ENCODE results near the gene EHMT1. TPM values are rescaled to one million over a fixed set of nuclear protein-coding genes. Genes with fewer than 3 reads are reported as not detected.
A peak's percentile ranks its signal among the peaks of the same experiment; 100 is the strongest.

The EHMT1 gene
- total and polyA plus RNA-seq, 9 of the 15 experiments (the other 6 are each of a cell fraction or from before 2014, with no cell fraction given), result 2.2 to 76.0 (median 36.4) TPM

DNA sequence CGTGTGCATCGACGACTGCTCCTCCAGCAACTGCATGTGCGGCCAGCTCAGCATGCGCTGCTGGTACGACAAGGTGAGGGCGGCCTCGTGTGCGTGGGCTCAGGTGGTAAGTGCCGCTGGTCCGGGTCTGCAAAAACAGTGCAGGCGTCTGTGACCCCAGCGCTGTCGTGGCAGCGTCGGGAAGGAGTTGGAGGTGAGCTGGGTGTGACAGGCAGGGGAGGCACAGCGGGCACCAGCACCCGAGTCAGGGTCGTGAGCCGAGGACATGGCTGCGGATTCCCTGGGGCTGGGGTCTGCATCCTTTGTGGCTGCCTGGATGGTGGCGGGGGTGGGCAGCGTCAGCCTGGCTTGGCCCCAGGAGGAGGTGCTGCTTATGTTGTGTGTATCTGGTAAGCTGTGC lies 195.6 kb downstream of the EHMT1 start:
- CTCF ChIA-PET (ENCODE audit: low intra/inter-chr PET ratio), result no interaction called here
- Histone ChIP-seq H3K9me1 (ENCODE audit: control insufficient read depth, insufficient read depth, low read length) (no peaks in the 10 kb centered on the region), H3K9me3 (replicated peaks; ENCODE audit: control insufficient read depth, insufficient read depth, low read depth, low read length) (peaks cover 7% of the 10 kb centered on the region; the same call in 1 of the 2 replicates), H3K79me2 (ENCODE audit: control insufficient read depth, insufficient read depth, low read length) (no peaks in the 10 kb centered on the region), H3K4me3 (no peak overlapping the region), H3K9ac (ENCODE audit: insufficient read depth in 1 of 2, low read depth in 2 of 2, low read length in 2 of 2) (no peak overlapping the region), H3K4me2 (ENCODE audit: insufficient read depth, low read length) (no peak overlapping the region), H2AFZ (ENCODE audit: low read depth, low read length) (no peak overlapping the region), H3K4me1 (replicated peaks in 1 of 2; ENCODE audit: control insufficient read depth in 2 of 2, insufficient read depth in 2 of 2, low read length in 2 of 2) (peaks cover 0 to 8% of the 10 kb centered on the region in 2 experiments; a peak in 2 of 5 replicates), H3K27me3 (ENCODE audit: control insufficient read depth in 2 of 2, insufficient read depth in 2 of 2, low read length in 2 of 2) (no peaks in the 10 kb centered on the region), H3K36me3 (ENCODE audit: control insufficient read depth, insufficient read depth, low read length) (peaks cover 68% of the 10 kb centered on the region), H3K27ac (ENCODE audit: extremely low read depth, low read depth, low read length) (no peak overlapping the region), H4K20me1 (replicated peaks; ENCODE audit: control insufficient read depth, insufficient read depth, low read length) (no peaks in the 10 kb centered on the region)
- FAIRE-seq (no peak), ATAC-seq (no peak), DNase-seq (ENCODE audit: extremely low read depth in 1 of 4, low spot score in 3 of 4) (no peak)
- no TSS peak for BruUV-seq (replicated peaks)
- TF ChIP-seq SRSF7 (optimal IDR thresholded peaks at IDR 0.05; ENCODE audit: low read depth, low read length), result no peak
- TF ChIP-seq POLR2G (IDR thresholded peaks at IDR 0.05; ENCODE audit: low read depth, low read length), result peak; percentile 53
- no peak for TF ChIP-seq DACH1 (IDR thresholded peaks at IDR 0.05; ENCODE audit: partially characterized antibody)
- TF ChIP-seq JUN (IDR thresholded peaks at IDR 0.05; ENCODE audit: borderline replicate concordance, low read depth, low read length), result no peak
- TF ChIP-seq JUN (CRISPR knock-in tag; IDR thresholded peaks at IDR 0.05; ENCODE audit: borderline replicate concordance), result no peak
- intact Hi-C loops (cut with micrococcal nuclease), result no loop called here
- WGBS (ENCODE audit: insufficient coverage, low coverage, missing lambda C conversion rate), result 97% methylated on average over 16 of the region's 23 CpGs
- in situ Hi-C loops (cut with MboI), result no loop called here
- POLR2A ChIA-PET, result no interaction called here

DNA sequence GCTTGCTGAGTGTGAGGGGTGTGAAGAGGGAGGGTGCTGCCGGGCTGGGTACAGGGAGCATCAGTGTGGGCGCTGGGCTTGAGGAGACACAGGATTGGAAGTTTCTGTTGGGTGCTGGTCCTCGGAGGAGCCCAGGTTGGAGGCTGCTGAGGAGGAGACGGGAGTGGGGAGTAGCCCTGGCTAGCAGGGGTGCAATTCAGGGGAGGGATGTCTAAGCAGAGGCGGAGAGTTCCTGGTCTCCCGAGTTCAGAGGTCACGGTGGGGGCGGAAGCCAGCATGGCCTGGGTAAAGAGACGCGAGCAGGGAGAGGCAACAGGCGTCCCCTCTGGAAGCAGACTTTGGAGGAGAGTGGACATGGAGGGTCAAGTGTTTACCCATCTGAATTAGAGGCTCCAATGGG lies 196.0 kb downstream of the EHMT1 start:
- Histone ChIP-seq H3K36me3 (ENCODE audit: control insufficient read depth, insufficient read depth, low read length) (peaks cover 68% of the 10 kb centered on the region), H3K4me1 (replicated peaks in 1 of 2; ENCODE audit: control insufficient read depth in 2 of 2, insufficient read depth in 2 of 2, low read length in 2 of 2) (peaks cover 0 to 8% of the 10 kb centered on the region in 2 experiments; a peak in 2 of 5 replicates), H3K27me3 (ENCODE audit: control insufficient read depth in 2 of 2, insufficient read depth in 2 of 2, low read length in 2 of 2) (no peaks in the 10 kb centered on the region), H3K4me2 (ENCODE audit: insufficient read depth, low read length) (no peak overlapping the region), H3K79me2 (ENCODE audit: control insufficient read depth, insufficient read depth, low read length) (no peaks in the 10 kb centered on the region), H3K9ac (ENCODE audit: insufficient read depth in 1 of 2, low read depth in 2 of 2, low read length in 2 of 2) (no peak overlapping the region), H3K9me1 (ENCODE audit: control insufficient read depth, insufficient read depth, low read length) (no peaks in the 10 kb centered on the region), H3K27ac (ENCODE audit: extremely low read depth, low read depth, low read length) (no peak overlapping the region), H3K9me3 (replicated peaks; ENCODE audit: control insufficient read depth, insufficient read depth, low read depth, low read length) (peaks cover 7% of the 10 kb centered on the region; the same call in 1 of the 2 replicates), H3K4me3 (no peak overlapping the region), H4K20me1 (replicated peaks; ENCODE audit: control insufficient read depth, insufficient read depth, low read length) (no peaks in the 10 kb centered on the region), H2AFZ (ENCODE audit: low read depth, low read length) (no peak overlapping the region)
- ATAC-seq, result no peak
- intact Hi-C loops (cut with micrococcal nuclease) (no loop called here), in situ Hi-C loops (cut with MboI) (no loop called here)
- BruUV-seq (replicated peaks), result no TSS peak
- WGBS (ENCODE audit: insufficient coverage, low coverage, missing lambda C conversion rate), result 96% methylated on average over 11 of the region's 11 CpGs
- ChIA-PET CTCF (ENCODE audit: low intra/inter-chr PET ratio) (no interaction called here), POLR2A (no interaction called here)
- DNase-seq (ENCODE audit: extremely low read depth in 1 of 4, low spot score in 3 of 4), result no peak
- TF ChIP-seq ZBTB17 (CRISPR knock-in tag; IDR thresholded peaks at IDR 0.05) (no peak), SAFB (IDR thresholded peaks at IDR 0.05; ENCODE audit: borderline replicate concordance, low read depth, low read length) (no peak), RFX7 (CRISPR knock-in tag; IDR thresholded peaks at IDR 0.05) (no peak), ZNF785 (CRISPR knock-in tag; IDR thresholded peaks at IDR 0.05) (no peak), ZNF274 (IDR thresholded peaks at IDR 0.05; ENCODE audit: borderline replicate concordance, low read depth, low read length) (no peak), MYBL2 (IDR thresholded peaks at IDR 0.05; ENCODE audit: low read depth) (no peak), MYBL2 (CRISPR knock-in tag; IDR thresholded peaks at IDR 0.05; ENCODE audit: borderline replicate concordance) (no peak), CXXC5 (CRISPR knock-in tag; IDR thresholded peaks at IDR 0.05) (no peak), PHB2 (IDR thresholded peaks at IDR 0.05; ENCODE audit: low read depth) (no peak), SIN3B (IDR thresholded peaks at IDR 0.05; ENCODE audit: low read depth) (no peak), SMARCE1 (IDR thresholded peaks at IDR 0.05) (no peak), TEAD1 (CRISPR knock-in tag; IDR thresholded peaks at IDR 0.05) (no peak)
- TF ChIP-seq, protein P1, sequence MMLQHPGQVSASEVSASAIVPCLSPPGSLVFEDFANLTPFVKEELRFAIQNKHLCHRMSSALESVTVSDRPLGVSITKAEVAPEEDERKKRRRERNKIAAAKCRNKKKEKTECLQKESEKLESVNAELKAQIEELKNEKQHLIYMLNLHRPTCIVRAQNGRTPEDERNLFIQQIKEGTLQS (IDR thresholded peaks at IDR 0.05), result no peak
- TF ChIP-seq, protein P1 (CRISPR knock-in tag; conservative IDR thresholded peaks at IDR 0.05), result no peak
- no peak for FAIRE-seq
